HG02970 (cell line): ENCODE measurements around the gene VRK1.
A peak's percentile ranks its signal among the peaks of the same experiment; 100 is the strongest.
"Not testable (repeated sequence)": the region's sequence is repeated elsewhere in the genome, so short reads cannot be mapped to it uniquely, and the experiment has no call there.

Source experiments
- ATAC-seq: cut with Tn5 transposase; IDR thresholded peaks from one replicate; pipeline ENCODE4 v1.9.1; 2021; ENCODE audit warnings: mild to moderate bottlenecking, moderate library complexity, moderate number of reproducible peaks; ENCODE audit not compliant: unreplicated experiment, low FRiP score

Gene VRK1

GRCh38 chr14:96796851-96797581, at the start of gene VRK1:
VRK1 (plus strand) TSS chr14:96797382; CDS start chr14:96833472, 36,090 bp downstream.
- peak; percentile 98 for ATAC-seq

- ATAC-seq, result no peak
Measured at GRCh38 chr14:96747608-96748007, 49.6 kb upstream of the VRK1 start.

GRCh38 chr14:96748362-96748761, 48.8 kb upstream of the VRK1 start:
- no peak for ATAC-seq

GRCh38 chr14:96751505-96751904, 45.7 kb upstream of the VRK1 start:
- no peak for ATAC-seq

GRCh38 chr14:96752125-96752524, 45.1 kb upstream of the VRK1 start:
- ATAC-seq, result no peak

GRCh38 chr14:96752594-96752993, 44.6 kb upstream of the VRK1 start:
- no peak for ATAC-seq

GRCh38 chr14:96754162-96754844, 42.9 kb upstream of the VRK1 start:
- ATAC-seq, result no peak

- ATAC-seq, result no peak
Measured at GRCh38 chr14:96754845-96755184, 42.4 kb upstream of the VRK1 start.

GRCh38 chr14:96756745-96757144, 40.4 kb upstream of the VRK1 start:
- ATAC-seq, result no peak

GRCh38 chr14:96757456-96757855, 39.7 kb upstream of the VRK1 start:
- ATAC-seq, result no peak

GRCh38 chr14:96761066-96761465, 36.1 kb upstream of the VRK1 start:
- ATAC-seq, result no peak

GRCh38 chr14:96762650-96763049, 34.5 kb upstream of the VRK1 start:
- peak; percentile 93 for ATAC-seq

- ATAC-seq, result no peak
Measured at GRCh38 chr14:96764012-96764411, 33.2 kb upstream of the VRK1 start.

- ATAC-seq, result not testable (repeated sequence)
Measured at GRCh38 chr14:96765205-96765604, 32.0 kb upstream of the VRK1 start.

GRCh38 chr14:96772929-96773328, 24.3 kb upstream of the VRK1 start:
- ATAC-seq, result no peak

GRCh38 chr14:96776791-96777190, 20.4 kb upstream of the VRK1 start:
- no peak for ATAC-seq

GRCh38 chr14:96780500-96780899, 16.7 kb upstream of the VRK1 start:
- ATAC-seq, result no peak

- ATAC-seq, result no peak
Measured at GRCh38 chr14:96781371-96781770, 15.8 kb upstream of the VRK1 start.

GRCh38 chr14:96782436-96782835, 14.7 kb upstream of the VRK1 start:
- no peak for ATAC-seq

- ATAC-seq, result no peak
Measured at GRCh38 chr14:96783043-96783914, 13.9 kb upstream of the VRK1 start.

GRCh38 chr14:96783915-96784224, 13.3 kb upstream of the VRK1 start:
- ATAC-seq, result no peak
